ENCODE data around the gene BMPR2. TPM values are rescaled to one million over a fixed set of nuclear protein-coding genes. Genes with fewer than 3 reads are reported as not detected.
"Not testable (repeated sequence)": the region's sequence is repeated elsewhere in the genome, so short reads cannot be mapped to it uniquely, and the experiment has no call there.

BMPR2 gene
- total RNA-seq, 2 experiments from 2014 or later, result 8.3 TPM

DNA sequence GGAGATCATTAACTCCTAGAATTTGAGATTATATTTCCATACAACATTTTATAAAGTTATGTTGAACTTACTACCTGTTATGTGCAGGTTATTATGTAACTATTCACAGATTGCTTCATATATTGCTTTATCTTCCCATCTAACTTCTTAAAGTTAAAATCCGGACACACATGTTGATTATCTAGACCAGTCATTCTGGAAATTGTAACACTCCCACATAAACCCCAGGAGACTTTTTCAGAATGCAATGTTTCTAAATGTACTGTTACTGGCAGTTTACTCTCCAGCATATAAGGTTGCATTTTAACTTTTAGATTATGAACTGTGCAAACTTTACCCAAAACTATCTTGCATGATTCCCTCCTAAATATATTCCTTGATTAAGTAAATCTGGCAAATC lies 188.1 kb downstream of the BMPR2 start:
- Mint-ChIP-seq H3K4me3 (no peak overlapping the region), H3K9me3 (no peaks in the 10 kb centered on the region), H3K27me3 (no peaks in the 10 kb centered on the region), H3K4me1 (peaks cover 9% of the 10 kb centered on the region), H3K27ac (no peak overlapping the region), H3K36me3 (no peaks in the 10 kb centered on the region)
- DNase-seq, result no peak

- DNase-seq, result no peak
- no peaks in the 10 kb centered on the region for H3K27me3 Mint-ChIP-seq
- H3K36me3 Mint-ChIP-seq, result no peaks in the 10 kb centered on the region
- H3K4me1 Mint-ChIP-seq, result peaks cover 5% of the 10 kb centered on the region
- H3K27ac Mint-ChIP-seq, result no peak overlapping the region
- no peaks in the 10 kb centered on the region for H3K9me3 Mint-ChIP-seq
- H3K4me3 Mint-ChIP-seq, result no peak overlapping the region
These were observed 190.2 kb downstream of the BMPR2 start for GRCh38 chr2:202566286-202566685.

GRCh38 chr2:202574541-202574940 lies 198.4 kb downstream of the BMPR2 start:
- no peak for DNase-seq
- Mint-ChIP-seq H3K27ac (no peak overlapping the region), H3K9me3 (no peaks in the 10 kb centered on the region), H3K4me3 (no peak overlapping the region), H3K4me1 (no peaks in the 10 kb centered on the region), H3K36me3 (no peaks in the 10 kb centered on the region), H3K27me3 (no peaks in the 10 kb centered on the region)

DNA sequence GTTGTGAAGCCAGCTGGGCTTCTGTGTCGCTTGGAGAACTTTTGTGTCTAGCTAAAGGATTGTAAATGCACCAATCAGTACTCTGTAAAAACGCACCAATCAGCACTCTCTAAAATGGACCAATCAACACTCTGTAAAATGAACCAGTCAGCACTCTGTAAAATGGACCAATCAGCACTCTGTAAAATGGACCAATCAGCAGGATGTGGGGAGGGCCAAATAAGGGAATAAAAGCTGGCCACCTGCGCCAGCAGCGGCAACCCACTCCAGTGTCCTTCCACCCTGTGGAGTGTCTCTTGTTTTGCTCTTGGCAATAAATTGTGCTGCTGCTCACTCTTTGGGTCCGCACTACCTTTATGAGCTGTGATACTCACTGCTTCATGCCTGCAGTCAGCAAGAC lies 199.1 kb downstream of the BMPR2 start:
- not testable (repeated sequence) for H3K4me1 Mint-ChIP-seq, H3K27ac Mint-ChIP-seq, H3K9me3 Mint-ChIP-seq, DNase-seq, H3K36me3 Mint-ChIP-seq, H3K27me3 Mint-ChIP-seq, H3K4me3 Mint-ChIP-seq

GRCh38 chr2:202577250-202578183 lies 201.4 kb downstream of the BMPR2 start:
- H3K9me3 Mint-ChIP-seq, result peaks cover 1% of the 10 kb centered on the region
- no peaks in the 10 kb centered on the region for H3K36me3 Mint-ChIP-seq
- no peak overlapping the region for H3K4me3 Mint-ChIP-seq
- no peak for DNase-seq
- peaks cover 2% of the 10 kb centered on the region for H3K4me1 Mint-ChIP-seq
- H3K27me3 Mint-ChIP-seq, result no peaks in the 10 kb centered on the region
- no peak overlapping the region for H3K27ac Mint-ChIP-seq

DNA sequence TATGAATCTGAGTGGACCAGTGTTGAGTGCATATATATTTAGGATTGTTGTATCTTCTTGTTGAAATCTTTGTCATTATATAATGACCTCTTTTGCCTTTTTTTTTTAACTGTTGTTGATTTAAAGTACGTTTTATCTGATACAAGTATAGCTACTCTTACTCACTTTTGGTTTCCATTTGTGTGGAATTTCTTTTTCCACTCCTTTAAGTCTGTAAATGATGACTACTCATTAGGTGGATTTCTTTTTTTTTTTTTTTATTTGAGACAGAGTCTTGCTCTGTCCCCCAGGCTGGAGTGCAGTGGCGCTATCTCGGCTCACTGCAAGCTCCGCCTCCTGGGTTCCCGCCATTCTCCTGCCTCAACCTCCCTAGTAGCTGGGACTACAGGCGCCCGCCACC lies 206.7 kb downstream of the BMPR2 start:
- H3K36me3 Mint-ChIP-seq, H3K27ac Mint-ChIP-seq, H3K4me3 Mint-ChIP-seq, H3K4me1 Mint-ChIP-seq, H3K9me3 Mint-ChIP-seq, H3K27me3 Mint-ChIP-seq, DNase-seq: not testable (repeated sequence)

- no peaks in the 10 kb centered on the region for H3K27me3 Mint-ChIP-seq
- DNase-seq, result no peak
- H3K36me3 Mint-ChIP-seq, result peaks cover 3% of the 10 kb centered on the region
- peaks cover 11% of the 10 kb centered on the region for H3K4me1 Mint-ChIP-seq
- H3K9me3 Mint-ChIP-seq, result peaks cover 3% of the 10 kb centered on the region
- H3K4me3 Mint-ChIP-seq, result no peak overlapping the region
- no peak overlapping the region for H3K27ac Mint-ChIP-seq
These were observed 207.6 kb downstream of the BMPR2 start for GRCh38 chr2:202583709-202584219.

- peak; percentile 59 for DNase-seq
- no peaks in the 10 kb centered on the region for H3K9me3 Mint-ChIP-seq
- H3K27me3 Mint-ChIP-seq, result no peaks in the 10 kb centered on the region
- no peaks in the 10 kb centered on the region for H3K36me3 Mint-ChIP-seq
- H3K4me1 Mint-ChIP-seq, result peaks cover 10% of the 10 kb centered on the region
- peak overlapping the region; percentile 71 for H3K27ac Mint-ChIP-seq
- peak overlapping the region; percentile 55 for H3K4me3 Mint-ChIP-seq
These were observed 212.8 kb downstream of the BMPR2 start for GRCh38 chr2:202588647-202589581.

- Mint-ChIP-seq H3K36me3 (no peaks in the 10 kb centered on the region), H3K27me3 (no peaks in the 10 kb centered on the region), H3K4me1 (peaks cover 10% of the 10 kb centered on the region), H3K4me3 (no peak overlapping the region), H3K27ac (no peak overlapping the region), H3K9me3 (no peaks in the 10 kb centered on the region)
- no peak for DNase-seq
These were observed 213.4 kb downstream of the BMPR2 start for GRCh38 chr2:202589582-202589949.

DNA sequence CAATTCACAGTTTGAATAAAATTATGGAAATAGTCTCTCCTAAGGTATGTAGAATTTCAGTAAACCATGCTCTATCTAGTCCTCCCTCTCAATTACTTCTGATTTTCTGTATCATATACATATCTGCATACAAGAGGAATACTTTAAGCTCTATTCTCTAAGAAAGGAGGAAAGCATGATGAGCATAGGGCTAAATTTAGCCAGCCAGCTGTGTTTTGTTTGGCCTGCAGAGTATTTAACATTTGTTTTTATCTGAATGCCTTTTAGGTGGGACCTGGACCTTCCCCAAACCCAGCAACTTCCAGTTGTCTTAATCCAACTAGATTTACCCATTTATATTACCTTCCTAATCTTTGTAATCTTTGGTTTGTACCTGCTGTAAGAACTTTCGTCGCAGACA lies 216.4 kb downstream of the BMPR2 start:
- Mint-ChIP-seq H3K4me1 (peaks cover 18% of the 10 kb centered on the region), H3K27ac (no peak overlapping the region)
- DNase-seq, result no peak

DNA sequence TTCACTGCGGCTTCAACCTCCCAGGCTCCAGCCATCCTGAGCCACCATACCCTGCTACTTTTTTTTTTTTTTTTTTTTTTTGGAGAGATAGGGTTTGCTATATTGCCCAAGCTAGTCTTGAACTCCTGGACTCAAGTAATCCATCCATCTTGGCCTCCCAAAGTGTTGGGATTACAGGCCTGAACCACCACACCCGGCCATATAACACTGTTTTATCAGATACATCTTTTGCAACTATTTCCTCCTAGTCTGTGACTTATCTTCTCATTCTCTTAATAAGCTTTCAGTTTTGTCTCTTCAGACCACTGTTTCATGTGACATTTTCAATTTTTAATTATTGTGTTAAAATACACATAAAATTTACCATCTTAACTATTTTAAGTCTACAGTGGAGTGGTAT lies 223.0 kb downstream of the BMPR2 start:
- Mint-ChIP-seq H3K27me3 (no peaks in the 10 kb centered on the region), H3K9me3 (no peaks in the 10 kb centered on the region), H3K4me1 (peaks cover 18% of the 10 kb centered on the region), H3K4me3 (no peak overlapping the region), H3K27ac (no peak overlapping the region), H3K36me3 (peaks cover 2% of the 10 kb centered on the region)
- no peak for DNase-seq

More for the DNA sequence above, 216.4 kb downstream of the BMPR2 start:
- Mint-ChIP-seq H3K27me3 (no peaks in the 10 kb centered on the region), H3K36me3 (no peaks in the 10 kb centered on the region), H3K9me3 (no peaks in the 10 kb centered on the region), H3K4me3 (no peak overlapping the region)

DNA sequence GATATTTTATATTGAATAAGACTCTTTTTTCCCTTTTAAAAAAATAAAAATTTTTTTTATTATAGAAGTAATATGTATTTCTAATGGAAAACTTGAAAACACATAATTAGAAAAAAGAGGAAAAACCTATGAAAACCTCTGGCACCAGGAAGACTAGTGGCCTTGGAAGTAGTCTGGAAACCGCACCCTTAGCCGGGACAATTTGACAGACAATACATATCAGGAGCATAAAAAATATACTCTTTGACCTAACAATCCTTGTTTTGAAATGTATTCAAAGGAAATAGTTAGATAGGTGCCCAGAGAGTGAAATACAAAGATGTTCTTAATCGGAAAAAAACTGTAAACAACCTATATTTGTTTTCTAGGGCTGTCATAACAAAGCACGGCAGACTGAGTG lies 223.8 kb downstream of the BMPR2 start:
- Mint-ChIP-seq H3K4me3 (no peak overlapping the region), H3K36me3 (peaks cover 2% of the 10 kb centered on the region), H3K27me3 (no peaks in the 10 kb centered on the region), H3K9me3 (no peaks in the 10 kb centered on the region), H3K27ac (no peak overlapping the region), H3K4me1 (peaks cover 21% of the 10 kb centered on the region)
- no peak for DNase-seq

GRCh38 chr2:202604699-202605098 lies 228.6 kb downstream of the BMPR2 start:
- Mint-ChIP-seq H3K27ac (peak overlapping the region; percentile 85), H3K9me3 (peaks cover 5% of the 10 kb centered on the region), H3K36me3 (peaks cover 2% of the 10 kb centered on the region), H3K4me1 (peaks cover 15% of the 10 kb centered on the region), H3K4me3 (no peak overlapping the region), H3K27me3 (no peaks in the 10 kb centered on the region)
- no peak for DNase-seq

DNA sequence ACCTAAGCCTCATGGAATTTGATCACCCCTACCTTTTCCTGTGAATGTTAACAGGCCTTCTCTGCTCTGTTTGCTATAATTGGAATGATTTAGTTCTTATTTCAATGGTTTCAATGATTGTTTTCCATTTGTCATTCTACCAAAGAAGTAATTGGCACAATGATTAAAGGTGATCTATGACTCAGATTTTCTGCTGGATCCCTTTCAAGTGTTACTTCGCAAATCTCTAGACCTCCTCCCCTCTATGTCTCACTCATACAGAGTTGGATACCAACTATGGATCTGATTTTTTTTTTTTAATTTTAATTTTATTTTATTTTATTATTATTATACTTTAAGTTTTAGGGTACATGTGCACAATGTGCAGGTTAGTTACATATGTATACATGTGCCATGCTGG lies 229.0 kb downstream of the BMPR2 start:
- no peaks in the 10 kb centered on the region for H3K27me3 Mint-ChIP-seq
- peaks cover 2% of the 10 kb centered on the region for H3K36me3 Mint-ChIP-seq
- no peak overlapping the region for H3K4me3 Mint-ChIP-seq
- peak overlapping the region; percentile 85 for H3K27ac Mint-ChIP-seq
- H3K9me3 Mint-ChIP-seq, result peaks cover 5% of the 10 kb centered on the region
- no peak for DNase-seq
- peaks cover 19% of the 10 kb centered on the region for H3K4me1 Mint-ChIP-seq

DNA sequence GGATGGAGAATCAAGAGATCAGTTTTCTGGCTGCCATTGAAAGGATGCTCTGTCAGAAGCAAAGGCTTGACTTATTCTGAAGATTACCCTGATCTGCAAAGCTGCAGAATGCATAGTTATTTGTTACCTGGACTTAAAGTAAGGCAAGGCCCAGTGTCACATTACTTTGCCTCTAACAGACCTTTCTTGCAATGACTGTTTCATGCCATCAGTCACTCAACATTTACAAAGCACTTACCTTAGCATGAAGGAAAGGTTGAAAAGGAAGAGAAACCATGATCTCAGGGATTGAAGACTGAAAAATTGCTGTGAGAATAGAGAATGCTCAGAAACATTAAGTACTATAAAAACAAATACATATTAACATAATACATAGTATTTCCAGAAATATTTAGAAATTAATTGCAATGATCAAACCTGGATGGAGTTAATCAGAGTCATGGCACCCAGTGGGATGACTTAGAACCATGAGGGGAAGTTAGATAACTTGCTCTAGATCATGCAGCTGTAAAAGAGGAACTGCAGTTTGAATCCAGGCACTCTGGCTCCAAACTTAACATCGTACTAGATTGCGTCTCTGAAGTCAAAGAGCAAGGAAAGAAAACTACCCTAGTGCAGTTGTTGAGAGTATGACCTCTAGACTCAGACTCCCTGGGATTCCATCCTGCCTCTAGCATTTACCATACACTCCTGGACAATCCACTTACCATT lies 232.2 kb downstream of the BMPR2 start:
- DNase-seq, result no peak
- Mint-ChIP-seq H3K27me3 (no peaks in the 10 kb centered on the region), H3K9me3 (peaks cover 5% of the 10 kb centered on the region), H3K27ac (no peak overlapping the region), H3K36me3 (peaks cover 2% of the 10 kb centered on the region), H3K4me3 (no peak overlapping the region), H3K4me1 (peaks cover 14% of the 10 kb centered on the region)
